GM12878 (cell line): Measurements from ENCODE around the gene EXOC3L1. TPM values are rescaled to one million over a fixed set of nuclear protein-coding genes. Genes with fewer than 3 reads are reported as not detected.

Source experiments
- ATF7 ChIP-seq: fragments of 450-650 bp; IDR thresholded peaks from 2 replicates; pipeline ENCODE4 v1.6.1; 2016; ENCODE audit warnings: low read depth, mild to moderate bottlenecking
- BHLHE40 ChIP-seq, 2 experiments: fragments of 450-650 bp in 1 of 2; IDR thresholded peaks; 2 replicates each; pipeline ENCODE4 v1.6.1; 2011 to 2017; ENCODE audit warnings: low read depth in 2 of 2, borderline replicate concordance in 1 of 2, improper control_type of control experiment in 1 of 2, low read length in 1 of 2, mild to moderate bottlenecking in 1 of 2
- BMI1 ChIP-seq: fragments of 450-650 bp; IDR thresholded peaks from 2 replicates; pipeline ENCODE4 v1.6.1; 2016; ENCODE audit warnings: mild to moderate bottlenecking, moderate library complexity, borderline replicate concordance
- CEBPB ChIP-seq, 2 experiments: fragments of 150-350 bp in 1 of 2; IDR thresholded peaks; 2 replicates each; pipeline ENCODE4 v1.6.1; 2012 to 2014; ENCODE audit warnings: low read depth in 2 of 2, low read length in 2 of 2, borderline replicate concordance in 1 of 2, inconsistent platforms in 1 of 2
- CHD2 ChIP-seq: IDR thresholded peaks from 2 replicates; pipeline ENCODE4 v1.6.1; 2011; ENCODE audit warnings: low read depth, low read length, improper control_type of control experiment, borderline replicate concordance
- CTCF ChIP-seq, 3 experiments: IDR thresholded peaks in 2 of 3; conservative IDR thresholded peaks in 1 of 3; 2 replicates each; pipeline ENCODE4 v1.5.1; 2011; ENCODE audit warnings: low read depth in 3 of 3, low read length in 3 of 3, mild to moderate bottlenecking in 3 of 3, control low read depth in 2 of 3, moderate library complexity in 2 of 3, inconsistent platforms in 1 of 3, mixed read lengths in 1 of 3; ENCODE audit not compliant: control insufficient read depth in 2 of 3, insufficient read depth in 1 of 3; ENCODE audit errors: extremely low read depth in 1 of 3
- DPF2 ChIP-seq: fragments of 450-650 bp; IDR thresholded peaks from 2 replicates; pipeline ENCODE4 v1.6.1; 2017; ENCODE audit warnings: mild to moderate bottlenecking
- GATAD2B ChIP-seq: fragments of 450-650 bp; conservative IDR thresholded peaks from 2 replicates; pipeline ENCODE4 v1.6.1; 2017; ENCODE audit warnings: low read depth, mild to moderate bottlenecking, moderate library complexity
- HDAC2 ChIP-seq: fragments of 200-600 bp; sonication (generic); IDR thresholded peaks from 2 replicates; pipeline ENCODE4 v1.6.1; 2017
- NFXL1 ChIP-seq: fragments of 450-650 bp; IDR thresholded peaks from 2 replicates; pipeline ENCODE4 v1.6.1; 2017; ENCODE audit warnings: antibody characterized with exemption, mild to moderate bottlenecking, borderline replicate concordance
- PKNOX1 ChIP-seq: fragments of 450-650 bp; IDR thresholded peaks from 2 replicates; pipeline ENCODE4 v1.6.1; 2016; ENCODE audit warnings: mild to moderate bottlenecking
- POLR2AphosphoS2 ChIP-seq: IDR thresholded peaks from 2 replicates; pipeline ENCODE4 v1.6.1; 2011; ENCODE audit warnings: low read depth, mild to moderate bottlenecking, low read length, improper control_type of control experiment, moderate library complexity
- RELA ChIP-seq: fragments of 450-650 bp; IDR thresholded peaks from 2 replicates; pipeline ENCODE4 v1.8.0; 2014; ENCODE audit warnings: borderline replicate concordance; ENCODE audit not compliant: partially characterized antibody
- RFX5 ChIP-seq: IDR thresholded peaks from 2 replicates; pipeline ENCODE4 v1.6.1; 2011; ENCODE audit warnings: low read depth, low read length, improper control_type of control experiment
- SMAD5 ChIP-seq: IDR thresholded peaks from 2 replicates; pipeline ENCODE4 v1.6.1; 2016; ENCODE audit warnings: antibody characterized with exemption, low read depth
- SUZ12 ChIP-seq: fragments of 200-600 bp; sonication (generic); IDR thresholded peaks from one replicate; pipeline ENCODE4 v1.6.1; 2018; ENCODE audit warnings: antibody characterized with exemption, mild to moderate bottlenecking; ENCODE audit not compliant: unreplicated experiment
- ZBED1 ChIP-seq: IDR thresholded peaks from 2 replicates; pipeline ENCODE4 v1.6.1; 2016; ENCODE audit warnings: borderline replicate concordance
- ZNF207 ChIP-seq: fragments of 450-650 bp; IDR thresholded peaks from 2 replicates; pipeline ENCODE4 v1.6.1; 2014; ENCODE audit warnings: antibody characterized with exemption, mild to moderate bottlenecking, borderline replicate concordance
- ZNF274 ChIP-seq: IDR thresholded peaks from one replicate; pipeline ENCODE4 v1.8.0; 2011; ENCODE audit not compliant: insufficient read length, insufficient read depth
- ZNF622 ChIP-seq: fragments of 450-650 bp; IDR thresholded peaks from 2 replicates; pipeline ENCODE4 v1.6.1; 2017; ENCODE audit warnings: mild to moderate bottlenecking, inconsistent platforms
- polyA plus RNA-seq, 11 experiments: library from polyadenylated mRNA; depleted of rRNA in 4 of 11; unstranded in 6 of 11; stranded (reverse) in 5 of 11; fragments of >200 nt; fragmentation: Nextera tagmentation in 4 of 11; fragmentation: Illumina TruSeq in 1 of 11; extraction: Ambion mirVana in 4 of 11; extraction: Trizol in 1 of 11; gene quantifications; 1 replicate in 1 of 11; 2 replicates in 10 of 11; pipeline versions ENCODE4 v1.2.1 to v1.2.3, GENCODE V29; 2011 to 2016; ENCODE audit warnings: inconsistent platforms in 2 of 11, missing spikeins in 2 of 11, low read depth in 1 of 11
- total RNA-seq, 4 experiments: library from RNA; depleted of rRNA in 3 of 4; stranded (reverse); fragments of >200 nt in 3 of 4; fragmentation: Illumina TruSeq in 1 of 4; extraction: Trizol in 1 of 4; gene quantifications; 2 replicates each; pipeline versions ENCODE4 v1.2.1 to v1.2.3, GENCODE V29; 2013 to 2021
- TF ChIP-seq, protein P1 (sequence below): fragments of 450-650 bp; formaldehyde crosslinking; IDR thresholded peaks from 2 replicates; pipeline ENCODE4 v1.4.0; 2022; ENCODE audit warnings: mild to moderate bottlenecking, moderate library complexity
- TF ChIP-seq, protein P2 (sequence below): IDR thresholded peaks from 2 replicates; pipeline ENCODE4 v1.6.1; 2011; ENCODE audit warnings: mild to moderate bottlenecking, low read depth, low read length, moderate library complexity; ENCODE audit not compliant: insufficient replicate concordance

Gene EXOC3L1
- total and polyA plus RNA-seq, 10 of the 15 experiments (the other 5 are each of a cell fraction or from before 2014, with no cell fraction given) = 0.07 to 0.42 TPM; not detected in 8

DNA sequence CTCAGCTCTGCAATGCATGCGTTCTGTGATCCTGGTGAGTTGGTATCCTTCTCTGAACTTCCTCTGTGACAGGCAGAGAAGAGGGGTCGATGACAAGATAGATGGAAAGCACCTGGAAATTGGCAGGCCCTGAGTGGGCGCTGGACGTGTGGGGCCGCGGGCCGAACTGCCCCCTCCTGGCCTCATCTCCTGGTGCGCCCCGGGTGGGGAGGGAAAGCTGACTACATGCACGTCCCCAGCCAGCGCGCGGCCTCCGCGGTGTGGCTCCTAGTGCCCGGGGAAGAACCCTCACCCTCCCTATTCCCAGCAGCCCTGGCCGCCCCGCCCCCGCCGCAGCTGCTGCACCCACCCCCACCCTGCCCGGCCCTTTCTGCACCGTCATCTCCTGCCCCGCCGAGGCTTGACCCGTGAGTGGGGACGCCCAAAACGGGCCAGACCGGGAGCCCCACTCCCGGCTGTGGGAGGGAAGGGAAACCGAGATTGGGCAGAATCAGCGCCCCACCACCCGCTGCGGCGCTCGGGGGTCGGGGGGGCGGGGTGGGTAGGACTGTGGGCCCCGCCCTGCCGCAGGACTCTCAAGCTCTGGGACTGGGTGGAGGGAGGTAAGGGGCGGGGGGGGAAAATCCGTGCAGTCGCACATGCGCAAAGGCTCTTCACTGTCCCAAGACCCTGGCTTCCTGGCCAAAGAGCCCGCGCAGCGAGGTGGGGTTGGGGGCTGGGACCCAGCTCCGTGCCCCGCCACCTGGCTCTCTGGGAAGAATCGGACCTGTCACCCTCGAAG, 19.6 kb downstream of the EXOC3L1 start, which contains the start of gene NOL3 (continued):
- TF ChIP-seq GATAD2B (no peak; the same call in 1 of the 2 replicates), CEBPB (IDR thresholded peaks at IDR 0.05; ENCODE audit: borderline replicate concordance in 1 of 2, low read depth in 2 of 2, low read length in 2 of 2) (no peak), ZNF274 (no peak), BMI1 (no peak), PKNOX1 (peak; percentile 60; the same call in 1 of the 2 replicates), HDAC2 (no peak), CHD2 (peak; percentile 56), RFX5 (no peak), POLR2AphosphoS2 (no peak), DPF2 (peak; percentile 50), BHLHE40 (IDR thresholded peaks at IDR 0.05; ENCODE audit: borderline replicate concordance in 1 of 2, low read depth in 2 of 2, low read length in 1 of 2) (peak; percentile 64 to 82; a peak in 3 of 4 replicates), ATF7 (peak; percentile 49; the same call in 1 of the 2 replicates), ZBED1 (no peak), SMAD5 (no peak), NFXL1 (no peak), ZNF622 (no peak), ZNF207 (no peak), RELA (peak; percentile 43), CTCF (IDR thresholded peaks at IDR 0.05 in 2 of 3, conservative IDR thresholded peaks at IDR 0.05 in 1 of 3; ENCODE audit: control insufficient read depth in 2 of 3, extremely low read depth in 1 of 3, insufficient read depth in 1 of 3, low read depth in 3 of 3, low read length in 3 of 3) (peak in 2 of 3 experiments; percentile 19 to 44; a peak in 3 of 6 replicates), SUZ12 (no peak)
- TF ChIP-seq, protein P1, sequence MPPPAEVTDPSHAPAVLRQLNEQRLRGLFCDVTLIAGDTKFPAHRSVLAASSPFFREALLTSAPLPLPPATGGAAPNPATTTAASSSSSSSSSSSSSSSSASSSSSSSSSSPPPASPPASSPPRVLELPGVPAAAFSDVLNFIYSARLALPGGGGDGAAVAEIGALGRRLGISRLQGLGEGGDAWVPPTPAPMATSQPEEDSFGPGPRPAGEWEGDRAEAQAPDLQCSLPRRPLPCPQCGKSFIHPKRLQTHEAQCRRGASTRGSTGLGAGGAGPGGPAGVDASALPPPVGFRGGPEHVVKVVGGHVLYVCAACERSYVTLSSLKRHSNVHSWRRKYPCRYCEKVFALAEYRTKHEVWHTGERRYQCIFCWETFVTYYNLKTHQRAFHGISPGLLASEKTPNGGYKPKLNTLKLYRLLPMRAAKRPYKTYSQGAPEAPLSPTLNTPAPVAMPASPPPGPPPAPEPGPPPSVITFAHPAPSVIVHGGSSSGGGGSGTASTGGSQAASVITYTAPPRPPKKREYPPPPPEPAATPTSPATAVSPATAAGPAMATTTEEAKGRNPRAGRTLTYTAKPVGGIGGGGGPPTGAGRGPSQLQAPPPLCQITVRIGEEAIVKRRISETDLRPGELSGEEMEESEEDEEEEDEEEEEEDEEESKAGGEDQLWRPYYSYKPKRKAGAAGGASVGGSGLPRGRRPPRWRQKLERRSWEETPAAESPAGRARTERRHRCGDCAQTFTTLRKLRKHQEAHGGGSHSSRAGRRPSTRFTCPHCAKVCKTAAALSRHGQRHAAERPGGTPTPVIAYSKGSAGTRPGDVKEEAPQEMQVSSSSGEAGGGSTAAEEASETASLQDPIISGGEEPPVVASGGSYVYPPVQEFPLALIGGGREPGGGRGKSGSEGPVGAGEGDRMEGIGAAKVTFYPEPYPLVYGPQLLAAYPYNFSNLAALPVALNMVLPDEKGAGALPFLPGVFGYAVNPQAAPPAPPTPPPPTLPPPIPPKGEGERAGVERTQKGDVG (CRISPR knock-in tag) = no peak
- TF ChIP-seq, protein P2, sequence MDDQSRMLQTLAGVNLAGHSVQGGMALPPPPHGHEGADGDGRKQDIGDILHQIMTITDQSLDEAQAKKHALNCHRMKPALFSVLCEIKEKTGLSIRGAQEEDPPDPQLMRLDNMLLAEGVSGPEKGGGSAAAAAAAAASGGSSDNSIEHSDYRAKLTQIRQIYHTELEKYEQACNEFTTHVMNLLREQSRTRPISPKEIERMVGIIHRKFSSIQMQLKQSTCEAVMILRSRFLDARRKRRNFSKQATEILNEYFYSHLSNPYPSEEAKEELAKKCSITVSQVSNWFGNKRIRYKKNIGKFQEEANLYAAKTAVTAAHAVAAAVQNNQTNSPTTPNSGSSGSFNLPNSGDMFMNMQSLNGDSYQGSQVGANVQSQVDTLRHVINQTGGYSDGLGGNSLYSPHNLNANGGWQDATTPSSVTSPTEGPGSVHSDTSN = no peak
